GM10266 (cell line): ENCODE measurements around the gene PERM1.
"Not testable (repeated sequence)": the region's sequence is repeated elsewhere in the genome, so short reads cannot be mapped to it uniquely, and the experiment has no call there.

Experiments used
- DNase-seq: peaks from one replicate; pipeline ENCODE4 v3.0.0; 2012; ENCODE audit errors: extremely low spot score
- CTCF ChIP-seq: IDR thresholded peaks from 2 replicates; pipeline ENCODE4 v1.5.1; 2012; ENCODE audit warnings: mild to moderate bottlenecking, low read depth; ENCODE audit not compliant: control insufficient read depth, insufficient read depth; ENCODE audit errors: missing control alignments

Gene PERM1

GRCh38 chr1:1011396-1011949 lies 29.6 kb upstream of the PERM1 start:
- DNase-seq: no peak
- no peak for TF ChIP-seq CTCF

- DNase-seq: not testable (repeated sequence)
Measured at GRCh38 chr1:1010131-1010530, 28.2 kb upstream of the PERM1 start.

- no peak for TF ChIP-seq CTCF
- no peak for DNase-seq
Measured at GRCh38 chr1:1006305-1007159, 24.6 kb upstream of the PERM1 start.

- TF ChIP-seq CTCF: no peak
- DNase-seq: no peak
Measured at GRCh38 chr1:1005774-1006304, 23.9 kb upstream of the PERM1 start.

GRCh38 chr1:1004780-1005697 lies 23.1 kb upstream of the PERM1 start:
- TF ChIP-seq CTCF: no peak
- DNase-seq: peak; percentile 69

- no peak for DNase-seq
- TF ChIP-seq CTCF: no peak
Measured at GRCh38 chr1:1004420-1004779, 22.5 kb upstream of the PERM1 start.

- TF ChIP-seq CTCF: no peak
Measured at GRCh38 chr1:1003618-1004419, 21.9 kb upstream of the PERM1 start.

More at GRCh38 chr1:1003618-1004419, 21.9 kb upstream of the PERM1 start:
- DNase-seq: no peak
